ENCODE measurements around the gene ZNF836. TPM values are rescaled to one million over a fixed set of nuclear protein-coding genes. Genes with fewer than 3 reads are reported as not detected.

Gene ZNF836
- total and polyA plus RNA-seq, 2 of the 13 experiments (the other 11 are each of a cell fraction or from before 2014, with no cell fraction given): 1.6 to 5.3 TPM

- TF ChIP-seq ZFP90 (CRISPR knock-in tag; IDR thresholded peaks at IDR 0.05; ENCODE audit: borderline replicate concordance) (no peak), ZNF768 (CRISPR knock-in tag; IDR thresholded peaks at IDR 0.05) (no peak), ZNF629 (CRISPR knock-in tag; conservative IDR thresholded peaks at IDR 0.05) (peak; percentile 88)
- Histone ChIP-seq H3K9ac (ENCODE audit: insufficient read depth, low read depth, low read length) (no peak overlapping the region), H3K36me3 (replicated peaks in 1 of 2; ENCODE audit: control insufficient read depth in 1 of 2, insufficient read depth in 2 of 2, low read length in 2 of 2) (peaks cover 20 to 82% of the 10 kb centered on the region in 2 experiments), H3K4me2 (ENCODE audit: low read depth, low read length) (no peak overlapping the region), H3K27ac (ENCODE audit: extremely low read length, insufficient read depth, low read length) (no peak overlapping the region), H3K4me3 (replicated peaks in 1 of 3; ENCODE audit: insufficient read depth in 1 of 3, low read depth in 2 of 3, low read length in 3 of 3) (no peak overlapping the region), H3K9me3 (ENCODE audit: low read length) (no peaks in the 10 kb centered on the region), H3K27me3 (ENCODE audit: control insufficient read depth in 1 of 2, insufficient read depth in 2 of 2, low read length in 2 of 2) (no peaks in the 10 kb centered on the region), H3K4me1 (ENCODE audit: insufficient read depth, low read length) (peaks cover 9% of the 10 kb centered on the region), H4K20me1 (ENCODE audit: insufficient read depth, low read length) (peaks cover 6% of the 10 kb centered on the region), H3K79me2 (ENCODE audit: insufficient read depth, low read length) (peaks cover 74% of the 10 kb centered on the region), H2AFZ (ENCODE audit: low read length) (no peak overlapping the region)
- ATAC-seq: no peak
- intact Hi-C loops (cut with micrococcal nuclease; ENCODE audit: unreplicated experiment) (no loop called here), in situ Hi-C loops (cut with HindIII; ENCODE audit: extremely low pct_ligation_motif_present, low pct_unique_long_range_greater_than_20kb) (no loop called here)
- WGBS (ENCODE audit: low lambda C conversion rate): 97% methylated on average over 3 of the region's 3 CpGs
- no peak for DNase-seq (ENCODE audit: low spot score)
- FAIRE-seq: no peak
- ChIA-PET CTCF (ENCODE audit: low intra/inter-chr PET ratio, low total read pairs) (no interaction called here), POLR2A (interaction anchor here (2.2 kb wide), 1 partner anchor 9 kb away, joined by 10 read pairs; the partner anchor contains the start of gene PPP2R1A)
- no TSS peak for BruUV-seq (replicated peaks)
Observed at GRCh38 chr19:52197964-52198363, 26.5 kb upstream of the ZNF836 start.

DNA sequence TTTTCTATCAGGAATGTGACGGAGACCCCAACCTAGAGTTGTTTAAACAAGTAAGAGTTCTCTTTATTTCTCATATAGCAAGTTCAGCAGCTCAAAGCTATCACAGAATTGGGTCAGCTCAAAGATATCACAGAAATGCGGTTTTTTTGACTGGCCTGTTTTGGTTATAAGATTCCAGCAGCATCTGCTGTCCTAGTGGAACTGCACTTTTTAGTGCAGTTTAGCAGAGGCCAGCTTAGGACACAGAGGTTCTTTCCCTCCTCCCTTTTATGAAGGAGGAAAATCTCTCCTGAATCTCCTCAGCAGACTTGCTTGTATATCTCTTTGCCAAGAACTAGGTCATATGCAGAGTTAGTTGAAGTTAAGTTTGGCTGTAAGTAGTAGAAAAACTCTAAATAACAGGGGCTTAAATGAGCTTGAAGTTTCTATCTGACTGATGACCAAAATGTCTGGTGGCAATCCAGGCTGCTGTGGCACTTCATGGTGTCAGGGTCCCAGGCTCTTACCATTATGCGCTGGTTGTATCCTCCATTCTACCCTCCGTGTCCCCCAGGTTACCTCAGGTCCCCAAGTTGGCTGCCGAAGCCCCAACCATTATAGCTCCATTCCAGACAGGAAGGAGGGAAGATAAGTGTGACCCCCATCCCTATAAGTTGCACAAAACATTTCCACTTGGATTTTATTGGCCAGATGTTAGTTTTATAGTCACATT, 25.0 kb upstream of the ZNF836 start:
- H3K79me2 ChIP-seq (ENCODE audit: insufficient read depth, low read length): peaks cover 86% of the 10 kb centered on the region
- ChIA-PET CTCF (ENCODE audit: low intra/inter-chr PET ratio, low total read pairs) (no interaction called here), POLR2A (interaction anchor here (1.1 kb wide), 1 partner anchor 25 kb away, joined by 4 read pairs; the partner anchor contains the start of gene ZNF836)
- TF ChIP-seq KLF11 (CRISPR knock-in tag; IDR thresholded peaks at IDR 0.05) (no peak), THAP11 (CRISPR knock-in tag; IDR thresholded peaks at IDR 0.05) (no peak), ARNTL (CRISPR knock-in tag; IDR thresholded peaks at IDR 0.05) (no peak), SCMH1 (CRISPR knock-in tag; IDR thresholded peaks at IDR 0.05; ENCODE audit: borderline replicate concordance) (no peak), PRPF4 (IDR thresholded peaks at IDR 0.05; ENCODE audit: low read depth, low read length, poor library complexity, severe bottlenecking) (no peak), FOXO1 (CRISPR knock-in tag; IDR thresholded peaks at IDR 0.05) (no peak), CAMTA2 (CRISPR knock-in tag; IDR thresholded peaks at IDR 0.05; ENCODE audit: borderline replicate concordance) (no peak)
- TF ChIP-seq, protein P1, sequence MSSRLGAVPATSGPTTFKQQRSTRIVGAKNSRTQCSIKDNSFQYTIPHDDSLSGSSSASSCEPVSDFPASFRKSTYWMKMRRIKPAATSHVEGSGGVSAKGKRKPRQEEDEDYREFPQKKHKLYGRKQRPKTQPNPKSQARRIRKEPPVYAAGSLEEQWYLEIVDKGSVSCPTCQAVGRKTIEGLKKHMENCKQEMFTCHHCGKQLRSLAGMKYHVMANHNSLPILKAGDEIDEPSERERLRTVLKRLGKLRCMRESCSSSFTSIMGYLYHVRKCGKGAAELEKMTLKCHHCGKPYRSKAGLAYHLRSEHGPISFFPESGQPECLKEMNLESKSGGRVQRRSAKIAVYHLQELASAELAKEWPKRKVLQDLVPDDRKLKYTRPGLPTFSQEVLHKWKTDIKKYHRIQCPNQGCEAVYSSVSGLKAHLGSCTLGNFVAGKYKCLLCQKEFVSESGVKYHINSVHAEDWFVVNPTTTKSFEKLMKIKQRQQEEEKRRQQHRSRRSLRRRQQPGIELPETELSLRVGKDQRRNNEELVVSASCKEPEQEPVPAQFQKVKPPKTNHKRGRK (CRISPR knock-in tag; IDR thresholded peaks at IDR 0.05): no peak
- peaks cover 25% of the 10 kb centered on the region for H3K4me1 ChIP-seq (ENCODE audit: insufficient read depth, low read length)
- peaks cover 6% of the 10 kb centered on the region for H4K20me1 ChIP-seq (ENCODE audit: insufficient read depth, low read length)
- FAIRE-seq (no peak), ATAC-seq (no peak), DNase-seq (ENCODE audit: low spot score) (no peak)
- H3K36me3 ChIP-seq (replicated peaks in 1 of 2; ENCODE audit: control insufficient read depth in 1 of 2, insufficient read depth in 2 of 2, low read length in 2 of 2): peaks cover 19 to 71% of the 10 kb centered on the region in 2 experiments
- H3K27ac ChIP-seq (ENCODE audit: extremely low read length, insufficient read depth, low read length): no peak overlapping the region
- intact Hi-C loops (cut with micrococcal nuclease; ENCODE audit: unreplicated experiment) (no loop called here), in situ Hi-C loops (cut with HindIII; ENCODE audit: extremely low pct_ligation_motif_present, low pct_unique_long_range_greater_than_20kb) (no loop called here)
- H2AFZ ChIP-seq (ENCODE audit: low read length): no peak overlapping the region
- H3K4me2 ChIP-seq (ENCODE audit: low read depth, low read length): no peak overlapping the region
- no peaks in the 10 kb centered on the region for H3K27me3 ChIP-seq (ENCODE audit: control insufficient read depth in 1 of 2, insufficient read depth in 2 of 2, low read length in 2 of 2)
- no peak overlapping the region for H3K9ac ChIP-seq (ENCODE audit: insufficient read depth, low read depth, low read length)
- WGBS (ENCODE audit: low lambda C conversion rate): 100% methylated on average over 5 of the region's 5 CpGs
- no peak overlapping the region for H3K4me3 ChIP-seq (replicated peaks in 1 of 3; ENCODE audit: insufficient read depth in 1 of 3, low read depth in 2 of 3, low read length in 3 of 3)
- H3K9me3 ChIP-seq (ENCODE audit: low read length): no peaks in the 10 kb centered on the region
- BruUV-seq (replicated peaks): no TSS peak

Measured in HepG2 (cell line).